ENCODE results near the gene AGTR1. TPM values are rescaled to one million over a fixed set of nuclear protein-coding genes. Genes with fewer than 3 reads are reported as not detected.

The AGTR1 gene
- total and polyA plus RNA-seq, 10 of the 15 experiments (the other 5 are each of a cell fraction or from before 2014, with no cell fraction given) = not detected

DNA sequence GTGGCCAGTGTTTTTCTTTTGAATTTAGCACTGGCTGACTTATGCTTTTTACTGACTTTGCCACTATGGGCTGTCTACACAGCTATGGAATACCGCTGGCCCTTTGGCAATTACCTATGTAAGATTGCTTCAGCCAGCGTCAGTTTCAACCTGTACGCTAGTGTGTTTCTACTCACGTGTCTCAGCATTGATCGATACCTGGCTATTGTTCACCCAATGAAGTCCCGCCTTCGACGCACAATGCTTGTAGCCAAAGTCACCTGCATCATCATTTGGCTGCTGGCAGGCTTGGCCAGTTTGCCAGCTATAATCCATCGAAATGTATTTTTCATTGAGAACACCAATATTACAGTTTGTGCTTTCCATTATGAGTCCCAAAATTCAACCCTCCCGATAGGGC is 43.5 kb downstream of the AGTR1 start:
- no peak for ATAC-seq
- H3K9ac ChIP-seq (ENCODE audit: control insufficient read depth, insufficient read depth, low read length) = no peak overlapping the region
- CTCF ChIA-PET = no interaction called here

More for the DNA sequence above, 43.5 kb downstream of the AGTR1 start:
- ChIA-PET SMC1A (ENCODE audit: uncharacterized antibody, unreplicated experiment) (no interaction called here), RAD21 (ENCODE audit: unreplicated experiment) (no interaction called here), POLR2A (no interaction called here)
- 48% methylated on average over 10 of the region's 10 CpGs for WGBS (ENCODE audit: insufficient coverage, insufficient replicate concordance, low lambda C conversion rate, missing lambda C conversion rate)
- Histone ChIP-seq H4K20me1 (ENCODE audit: control insufficient read depth, insufficient read depth) (no peaks in the 10 kb centered on the region), H2AFZ (ENCODE audit: control insufficient read depth, low read depth, low read length) (no peak overlapping the region), H3K4me3 (no peak overlapping the region), H3K4me2 (ENCODE audit: control insufficient read depth, insufficient read depth) (no peak overlapping the region), H3K27ac (ENCODE audit: control insufficient read depth, insufficient read depth) (no peak overlapping the region), H3K79me2 (ENCODE audit: control insufficient read depth, insufficient read depth, low read length) (no peaks in the 10 kb centered on the region), H3K27me3 (replicated peaks in 1 of 2; ENCODE audit: control insufficient read depth in 2 of 2, insufficient read depth in 2 of 2, low read length in 1 of 2) (no peaks in the 10 kb centered on the region), H3K36me3 (ENCODE audit: control insufficient read depth in 2 of 2, insufficient read depth in 2 of 2, low read length in 1 of 2) (no peaks in the 10 kb centered on the region), H3K4me1 (ENCODE audit: control insufficient read depth, insufficient read depth, low read length) (no peaks in the 10 kb centered on the region), H3K9me3 (replicated peaks; ENCODE audit: control insufficient read depth, insufficient read depth, low read length) (no peaks in the 10 kb centered on the region)
- TF ChIP-seq, protein P1, sequence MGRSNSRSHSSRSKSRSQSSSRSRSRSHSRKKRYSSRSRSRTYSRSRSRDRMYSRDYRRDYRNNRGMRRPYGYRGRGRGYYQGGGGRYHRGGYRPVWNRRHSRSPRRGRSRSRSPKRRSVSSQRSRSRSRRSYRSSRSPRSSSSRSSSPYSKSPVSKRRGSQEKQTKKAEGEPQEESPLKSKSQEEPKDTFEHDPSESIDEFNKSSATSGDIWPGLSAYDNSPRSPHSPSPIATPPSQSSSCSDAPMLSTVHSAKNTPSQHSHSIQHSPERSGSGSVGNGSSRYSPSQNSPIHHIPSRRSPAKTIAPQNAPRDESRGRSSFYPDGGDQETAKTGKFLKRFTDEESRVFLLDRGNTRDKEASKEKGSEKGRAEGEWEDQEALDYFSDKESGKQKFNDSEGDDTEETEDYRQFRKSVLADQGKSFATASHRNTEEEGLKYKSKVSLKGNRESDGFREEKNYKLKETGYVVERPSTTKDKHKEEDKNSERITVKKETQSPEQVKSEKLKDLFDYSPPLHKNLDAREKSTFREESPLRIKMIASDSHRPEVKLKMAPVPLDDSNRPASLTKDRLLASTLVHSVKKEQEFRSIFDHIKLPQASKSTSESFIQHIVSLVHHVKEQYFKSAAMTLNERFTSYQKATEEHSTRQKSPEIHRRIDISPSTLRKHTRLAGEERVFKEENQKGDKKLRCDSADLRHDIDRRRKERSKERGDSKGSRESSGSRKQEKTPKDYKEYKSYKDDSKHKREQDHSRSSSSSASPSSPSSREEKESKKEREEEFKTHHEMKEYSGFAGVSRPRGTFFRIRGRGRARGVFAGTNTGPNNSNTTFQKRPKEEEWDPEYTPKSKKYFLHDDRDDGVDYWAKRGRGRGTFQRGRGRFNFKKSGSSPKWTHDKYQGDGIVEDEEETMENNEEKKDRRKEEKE (IDR thresholded peaks at IDR 0.05) = no peak
- TF ChIP-seq, protein P2, sequence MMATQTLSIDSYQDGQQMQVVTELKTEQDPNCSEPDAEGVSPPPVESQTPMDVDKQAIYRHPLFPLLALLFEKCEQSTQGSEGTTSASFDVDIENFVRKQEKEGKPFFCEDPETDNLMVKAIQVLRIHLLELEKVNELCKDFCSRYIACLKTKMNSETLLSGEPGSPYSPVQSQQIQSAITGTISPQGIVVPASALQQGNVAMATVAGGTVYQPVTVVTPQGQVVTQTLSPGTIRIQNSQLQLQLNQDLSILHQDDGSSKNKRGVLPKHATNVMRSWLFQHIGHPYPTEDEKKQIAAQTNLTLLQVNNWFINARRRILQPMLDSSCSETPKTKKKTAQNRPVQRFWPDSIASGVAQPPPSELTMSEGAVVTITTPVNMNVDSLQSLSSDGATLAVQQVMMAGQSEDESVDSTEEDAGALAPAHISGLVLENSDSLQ (IDR thresholded peaks at IDR 0.05) = no peak
- TF ChIP-seq ZZZ3 (IDR thresholded peaks at IDR 0.05; ENCODE audit: control insufficient read depth, insufficient read length, low read depth) = no peak
- no peak for TF ChIP-seq HDAC2 (IDR thresholded peaks at IDR 0.05)
- no peak for TF ChIP-seq IKZF1 (conservative IDR thresholded peaks at IDR 0.05)
- no peak for TF ChIP-seq POLR2A (IDR thresholded peaks at IDR 0.05; ENCODE audit: low read depth, low read length)
- no peak for TF ChIP-seq ZBED1 (IDR thresholded peaks at IDR 0.05; ENCODE audit: borderline replicate concordance)
- intact Hi-C loops (cut with micrococcal nuclease; ENCODE audit: unreplicated experiment) (no loop called here), in situ Hi-C loops (cut with MboI) (no loop called here)
- DNase-seq (ENCODE audit: low read depth, low spot score) (no peak), FAIRE-seq (no peak)
- BruUV-seq (replicated peaks) = no TSS peak
